Vagina (tissue), 2 donors: ENCODE measurements around the gene MKRN2.

Experiments
- CTCF ChIP-seq, 3 experiments: fragments of 450-650 bp in 2 of 3; fragments of 200-600 bp in 1 of 3; sonication (generic) in 1 of 3; IDR thresholded peaks; one replicate each; pipeline ENCODE4 v1.5.1; 2017 to 2019; ENCODE audit warnings: antibody characterized with exemption in 3 of 3, mild to moderate bottlenecking in 2 of 3, moderate library complexity in 2 of 3
- POLR2A ChIP-seq, 2 donors: fragments of 450-650 bp; IDR thresholded peaks; one replicate each; pipeline ENCODE4 v1.6.1; 2017; ENCODE audit warnings: antibody characterized with exemption in 2 of 2, mild to moderate bottlenecking in 2 of 2, moderate library complexity in 2 of 2
- POLR2AphosphoS5 ChIP-seq, 2 donors: sonication (generic); formaldehyde crosslinking; IDR thresholded peaks; one replicate each; pipeline ENCODE4 v1.9.0; 2017; ENCODE audit warnings: antibody characterized with exemption in 2 of 2, mild to moderate bottlenecking in 2 of 2, low read depth in 1 of 2; ENCODE audit not compliant: insufficient read depth in 1 of 2

DNA sequence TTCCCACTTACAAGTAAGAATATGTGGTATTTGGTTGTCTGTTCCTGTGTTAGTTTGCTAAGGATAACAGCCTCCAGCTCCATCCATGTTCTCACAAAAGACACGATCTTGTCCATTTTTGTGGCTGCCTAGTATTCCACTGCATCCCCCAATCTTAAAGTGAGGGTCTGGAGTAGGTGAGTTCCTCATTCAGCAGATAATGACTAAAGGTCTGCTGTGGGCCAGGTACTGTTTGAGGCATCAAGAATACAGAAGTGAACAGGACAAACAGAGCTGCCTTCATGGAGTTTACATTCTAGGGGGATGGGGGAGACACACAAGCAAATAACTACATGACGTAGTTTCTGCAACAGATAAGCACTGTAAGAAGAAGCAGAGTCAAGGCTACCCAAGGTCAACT is 35.9 kb upstream of the MKRN2 start:
- TF ChIP-seq CTCF (IDR thresholded peaks at IDR 0.05) (no peak), POLR2A (IDR thresholded peaks at IDR 0.05) (no peak), POLR2AphosphoS5 (IDR thresholded peaks at IDR 0.05; ENCODE audit: insufficient read depth in 1 of 2, low read depth in 1 of 2) (no peak)
